T-helper 2 cell treated with Interferon-gamma antibody and Interleukin-4, amounts not matched to agents 100 ng/mL and 5 ng/mL, for 36 hours (primary cell): ENCODE measurements around the gene TPRG1L. TPM values are rescaled to one million over a fixed set of nuclear protein-coding genes. Genes with fewer than 3 reads are reported as not detected.

ENCODE experiments used
- intact Hi-C: fragments of 100-400 bp; cut with micrococcal nuclease; formaldehyde crosslinking; loops from one replicate; pipeline ENCODE4 v1.15.1; 2023
- total RNA-seq: library from RNA; stranded (reverse); gene quantifications from 2 replicates; pipeline ENCODE4 v1.2.3, GENCODE V29; 2022

Gene TPRG1L
- total RNA-seq, 1 donor from 2014 or later: 11.0 TPM

DNA sequence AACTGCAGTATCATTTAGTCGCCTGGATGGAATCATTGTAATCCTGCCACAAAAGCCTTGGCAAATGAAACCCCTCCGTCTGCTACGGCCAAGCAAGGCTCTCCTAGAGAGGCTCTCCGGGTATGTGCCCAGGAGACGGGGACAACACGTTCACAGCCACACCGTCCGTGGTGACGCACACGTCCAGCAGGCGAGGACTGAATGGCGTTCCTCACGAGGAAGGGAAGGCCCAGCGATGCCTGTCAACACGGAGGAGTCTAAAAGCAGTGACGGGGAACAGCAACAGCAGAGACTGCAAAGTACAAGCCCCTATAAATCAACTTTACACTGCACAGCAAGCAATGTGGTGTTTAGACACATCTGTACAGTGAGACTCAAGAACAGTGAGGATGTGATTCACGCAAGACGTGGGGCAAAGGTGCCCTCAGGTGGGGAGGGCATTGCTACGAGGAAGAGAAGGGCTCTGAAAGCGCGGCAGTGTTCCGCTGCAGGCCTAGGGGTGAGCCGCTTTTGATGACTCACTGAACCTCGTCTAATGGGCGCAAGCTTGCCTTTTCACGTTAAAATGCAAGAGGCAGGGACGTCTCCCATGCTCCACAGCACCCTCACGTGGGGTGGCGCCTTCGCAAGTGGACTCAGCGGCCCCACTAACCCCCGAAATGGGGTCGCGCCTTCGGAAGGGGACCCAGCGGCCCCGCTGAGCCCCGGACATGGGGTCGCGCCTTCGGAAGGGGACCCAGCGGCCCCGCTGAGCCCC lies 18.3 kb downstream of the TPRG1L start:
- intact Hi-C loops: no loop called here

DNA sequence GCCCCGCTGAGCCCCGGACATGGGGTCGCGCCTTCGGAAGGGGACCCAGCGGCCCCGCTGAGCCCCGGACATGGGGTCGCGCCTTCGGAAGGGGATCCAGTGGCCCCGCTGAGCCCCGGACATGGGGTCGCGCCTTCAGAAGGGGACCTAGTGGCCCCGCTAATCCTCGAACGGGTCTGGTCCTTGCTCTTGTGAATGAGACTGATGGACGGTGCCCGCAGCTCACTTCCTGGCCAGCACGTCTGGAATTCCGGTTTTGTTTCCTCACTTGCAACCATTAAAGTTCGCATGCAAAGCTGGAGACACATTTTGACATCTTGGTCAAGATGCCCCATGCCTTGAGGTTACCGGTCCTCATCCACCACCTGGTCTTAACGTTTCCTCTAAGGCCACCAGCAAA lies 19.5 kb downstream of the TPRG1L start:
- intact Hi-C loops: no loop called here

DNA sequence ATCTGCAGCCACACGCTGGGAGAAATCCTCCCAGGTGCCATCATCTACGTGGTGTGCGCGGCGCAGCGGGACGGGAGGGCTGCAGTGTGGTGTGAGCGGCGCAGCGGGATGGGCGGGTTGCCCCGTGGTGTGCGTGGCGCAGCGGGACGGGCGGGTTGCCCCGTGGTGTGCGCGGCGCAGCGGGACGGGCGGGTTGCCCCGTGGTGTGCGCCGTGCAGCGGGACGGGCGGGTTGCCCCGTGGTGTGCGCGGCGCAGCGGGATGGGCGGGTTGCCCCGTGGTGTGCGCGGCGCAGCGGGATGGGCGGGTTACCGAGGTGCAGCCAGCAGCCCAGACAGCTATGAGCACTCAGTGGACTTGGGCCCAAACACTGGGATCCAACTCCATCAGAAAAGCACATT lies 20.4 kb downstream of the TPRG1L start:
- intact Hi-C loops: no loop called here

DNA sequence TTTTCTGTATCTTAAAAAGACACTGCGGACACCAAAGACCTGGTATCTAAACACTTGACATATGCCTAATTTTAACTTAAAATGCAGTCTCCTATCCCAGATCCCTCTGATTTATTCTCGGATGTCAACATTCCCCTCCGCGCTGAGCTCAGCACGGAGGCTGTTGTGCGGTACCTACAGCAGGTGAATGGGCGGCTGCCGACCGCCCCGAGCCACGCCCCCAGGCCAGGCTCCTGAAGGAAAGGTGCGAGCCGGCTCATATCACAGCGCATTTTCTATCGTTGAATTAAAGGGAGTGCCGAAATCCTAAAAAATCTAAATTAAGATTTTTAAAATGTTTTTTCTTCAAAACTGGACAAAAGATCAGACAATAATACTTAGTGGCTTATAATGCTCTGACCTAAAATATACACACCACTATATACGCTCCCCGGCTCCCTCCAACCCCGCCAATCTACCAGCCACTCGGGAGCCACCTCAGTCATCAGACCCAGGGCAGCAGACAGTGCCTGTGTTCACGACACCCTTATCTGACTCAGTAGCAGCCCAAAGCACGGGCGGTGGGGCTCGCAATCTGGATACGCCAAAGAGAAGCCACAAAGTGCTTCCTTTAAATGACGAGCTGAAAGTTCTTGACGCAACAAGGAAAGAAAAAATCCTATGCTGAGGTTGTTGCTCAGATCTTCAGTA lies 21.0 kb downstream of the TPRG1L start:
- intact Hi-C loops: no loop called here

DNA sequence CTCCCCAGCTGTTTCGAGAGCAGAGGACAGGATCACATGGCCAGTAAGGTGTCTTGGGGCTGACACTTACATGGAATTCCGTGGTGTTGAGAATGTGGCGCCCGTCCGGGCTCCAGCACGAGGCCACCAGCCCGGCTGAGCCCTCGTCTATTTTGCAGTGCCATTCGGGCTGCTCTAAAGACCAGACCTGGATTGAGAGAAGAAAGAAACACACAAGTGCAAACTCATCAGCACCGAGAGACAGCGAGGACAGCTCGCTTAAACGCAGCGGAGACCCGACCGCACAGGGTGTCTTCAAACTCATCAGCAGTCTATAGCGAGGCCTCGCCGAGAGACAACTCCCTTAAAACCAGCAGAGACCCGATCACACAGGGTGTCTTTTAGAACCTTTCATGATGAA lies 21.8 kb downstream of the TPRG1L start:
- intact Hi-C loops: no loop called here

DNA sequence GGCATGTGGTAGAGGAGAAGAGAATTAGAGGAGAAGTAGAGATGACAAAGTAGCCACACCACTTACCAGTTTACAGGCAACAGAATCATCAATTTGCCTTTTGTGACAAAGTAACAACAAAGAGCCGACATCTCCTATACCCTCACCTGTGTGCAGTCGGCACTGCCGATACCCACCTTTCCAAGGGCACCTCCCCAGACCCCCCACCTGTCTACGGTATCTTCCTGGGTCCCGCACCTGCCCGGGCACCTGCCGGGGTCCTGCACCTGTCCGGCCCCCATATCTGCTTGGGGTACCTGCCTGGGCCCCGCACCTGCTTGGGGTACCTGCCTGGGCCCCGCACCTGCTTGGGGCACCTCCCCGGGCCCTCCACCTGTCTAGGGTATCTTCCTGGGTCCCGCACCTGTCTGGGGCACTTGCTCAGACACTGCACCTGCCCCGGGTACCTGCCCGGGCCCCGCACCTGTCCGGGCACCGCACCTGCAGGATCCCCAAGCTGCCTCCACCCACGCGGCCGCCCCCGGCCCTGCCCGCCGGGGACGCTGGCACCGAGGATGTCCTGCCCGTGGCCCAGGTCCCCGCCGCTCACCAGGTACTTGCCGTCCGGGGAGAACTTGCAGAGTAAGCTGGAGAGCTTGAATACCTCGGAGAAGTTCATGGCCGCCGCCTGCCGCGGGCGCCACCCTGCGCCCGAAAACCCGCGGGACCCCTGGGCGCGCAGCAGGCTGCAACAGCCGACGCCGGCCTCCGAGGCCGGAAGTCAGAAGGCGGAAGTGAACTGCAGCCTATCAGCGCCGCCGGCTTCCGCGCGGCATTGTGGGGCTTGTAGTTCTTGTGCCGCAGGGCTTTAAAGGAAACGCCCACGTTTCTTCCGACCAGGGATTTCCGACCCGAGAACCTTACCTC lies 24.8 kb downstream of the TPRG1L start, which contains the start of gene WRAP73:
WRAP73 (minus strand) TSS at position 762 of the 906 bp plus-strand sequence; CDS start at position 658, 104 bp downstream.
- intact Hi-C loops: loop anchor here (1.0 to 10.0 kb wide), 4 partner anchors 25 to 147 kb away; partner anchors contain the start of genes LRRC47 and SMIM1

DNA sequence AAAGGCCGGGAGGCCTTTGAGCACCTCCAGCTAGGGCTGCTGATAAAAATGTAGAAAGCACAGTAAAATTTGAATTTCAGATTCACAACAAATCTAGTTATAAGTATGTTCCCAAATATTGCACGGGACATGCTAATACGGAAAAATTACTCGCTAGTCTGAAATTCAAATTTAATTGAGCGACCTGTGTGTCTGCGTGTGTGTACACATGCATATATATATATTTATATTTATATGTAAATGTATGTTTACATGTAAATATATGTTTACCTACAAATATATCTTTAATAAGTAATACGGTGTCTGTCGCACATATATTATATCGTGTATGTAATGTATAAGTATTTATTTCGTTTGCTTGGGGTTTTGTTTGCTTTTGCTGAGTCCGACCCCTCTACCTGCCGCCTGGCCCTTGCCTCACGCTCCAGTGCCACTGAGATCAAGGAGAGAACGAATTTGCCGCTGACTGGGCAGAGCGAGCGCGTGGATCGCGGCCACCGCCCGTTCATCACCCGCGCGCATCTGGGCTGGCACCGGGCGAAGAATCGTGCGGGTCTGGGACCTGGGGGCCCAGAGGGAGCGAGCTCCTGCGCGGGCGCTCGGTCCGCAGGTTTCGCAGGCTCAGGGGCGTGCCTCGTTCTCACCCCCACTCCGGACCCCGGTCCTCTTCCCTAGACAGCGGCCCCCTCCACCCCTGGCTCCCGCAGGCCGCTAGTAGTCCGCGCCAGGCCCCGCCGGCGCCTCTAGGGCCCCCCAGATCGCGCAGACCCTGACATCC lies 25.6 kb downstream of the TPRG1L start:
- intact Hi-C loops: loop anchor here (1.0 to 10.0 kb wide), 4 partner anchors 26 to 146 kb away; partner anchors contain the start of genes LRRC47 and SMIM1

DNA sequence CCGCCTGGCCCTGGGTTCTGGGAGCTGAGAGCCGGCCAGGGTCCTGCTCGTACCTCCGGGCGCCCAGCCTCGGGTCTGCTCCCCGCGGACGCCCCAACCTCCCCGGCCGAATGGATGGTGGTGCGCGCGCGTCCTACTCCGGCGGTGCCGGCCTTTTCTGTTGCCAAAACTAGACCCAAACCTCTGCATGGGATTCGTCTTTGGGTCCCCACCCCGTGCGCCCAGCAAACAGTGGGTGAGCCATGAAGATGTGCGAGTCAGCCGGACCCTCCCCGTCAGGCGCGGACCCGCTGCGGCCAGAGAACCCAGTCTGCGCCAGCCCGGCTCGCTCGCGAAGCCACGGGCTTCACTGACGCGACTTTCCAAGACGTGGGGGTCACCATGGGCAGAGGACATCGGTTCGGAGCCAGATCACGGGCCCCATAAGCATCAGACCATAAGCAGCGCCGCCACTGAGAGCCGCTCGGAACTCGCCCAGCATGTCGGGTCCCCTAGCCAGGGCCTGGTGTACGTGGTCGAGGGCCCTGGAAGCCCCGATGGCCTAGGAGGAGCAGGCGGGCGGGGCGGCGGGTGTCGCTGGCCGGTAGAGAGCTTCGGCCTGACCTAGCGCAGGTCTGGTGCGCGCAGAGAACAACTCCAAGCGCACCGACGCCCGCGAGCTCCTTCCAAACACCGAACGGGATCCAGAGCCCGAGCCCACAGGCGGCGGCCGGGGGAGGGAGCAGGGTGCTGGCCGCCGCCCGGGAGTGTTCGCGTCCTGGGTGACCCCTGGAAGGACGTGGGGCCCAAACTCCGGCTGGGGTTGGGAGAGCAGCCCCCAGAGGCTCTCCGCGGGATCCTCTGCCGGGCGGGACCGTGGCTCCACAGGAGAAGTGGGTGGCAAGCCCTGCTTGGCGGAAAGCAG lies 26.5 kb downstream of the TPRG1L start:
- intact Hi-C loops: loop anchor here (10.0 kb wide), 1 partner anchor 124 kb away; the partner anchor contains the start of gene SMIM1

DNA sequence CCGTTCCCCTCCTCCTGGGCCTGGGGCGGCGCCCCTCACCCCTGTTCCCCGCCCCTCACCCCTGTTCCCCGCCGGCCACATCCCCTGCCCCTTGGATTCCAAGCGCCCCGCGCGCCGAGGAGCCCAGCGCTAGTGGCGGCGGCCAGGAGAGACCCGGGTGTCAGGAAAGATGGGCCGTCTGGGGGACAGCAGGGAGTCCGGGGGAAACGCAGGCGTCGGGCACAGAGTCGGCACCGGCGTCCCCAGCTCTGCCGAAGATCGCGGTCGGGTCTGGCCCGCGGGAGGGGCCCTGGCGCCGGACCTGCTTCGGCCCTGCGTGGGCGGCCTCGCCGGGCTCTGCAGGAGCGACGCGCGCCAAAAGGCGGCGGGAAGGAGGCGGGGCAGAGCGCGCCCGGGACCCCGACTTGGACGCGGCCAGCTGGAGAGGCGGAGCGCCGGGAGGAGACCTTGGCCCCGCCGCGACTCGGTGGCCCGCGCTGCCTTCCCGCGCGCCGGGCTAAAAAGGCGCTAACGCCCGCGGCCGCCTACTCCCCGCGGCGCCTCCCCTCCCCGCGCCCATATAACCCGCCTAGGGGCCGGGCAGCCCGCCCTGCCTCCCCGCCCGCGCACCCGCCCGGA lies 27.2 kb downstream of the TPRG1L start, which contains the start of gene TP73:
TP73 (plus strand) TSS at position 587 of the 618 bp plus-strand sequence. CDS start 29,850 bp downstream, outside the sequence.
- intact Hi-C loops: loop anchor here (10.0 kb wide), 1 partner anchor 123 kb away; the partner anchor contains the start of gene SMIM1

DNA sequence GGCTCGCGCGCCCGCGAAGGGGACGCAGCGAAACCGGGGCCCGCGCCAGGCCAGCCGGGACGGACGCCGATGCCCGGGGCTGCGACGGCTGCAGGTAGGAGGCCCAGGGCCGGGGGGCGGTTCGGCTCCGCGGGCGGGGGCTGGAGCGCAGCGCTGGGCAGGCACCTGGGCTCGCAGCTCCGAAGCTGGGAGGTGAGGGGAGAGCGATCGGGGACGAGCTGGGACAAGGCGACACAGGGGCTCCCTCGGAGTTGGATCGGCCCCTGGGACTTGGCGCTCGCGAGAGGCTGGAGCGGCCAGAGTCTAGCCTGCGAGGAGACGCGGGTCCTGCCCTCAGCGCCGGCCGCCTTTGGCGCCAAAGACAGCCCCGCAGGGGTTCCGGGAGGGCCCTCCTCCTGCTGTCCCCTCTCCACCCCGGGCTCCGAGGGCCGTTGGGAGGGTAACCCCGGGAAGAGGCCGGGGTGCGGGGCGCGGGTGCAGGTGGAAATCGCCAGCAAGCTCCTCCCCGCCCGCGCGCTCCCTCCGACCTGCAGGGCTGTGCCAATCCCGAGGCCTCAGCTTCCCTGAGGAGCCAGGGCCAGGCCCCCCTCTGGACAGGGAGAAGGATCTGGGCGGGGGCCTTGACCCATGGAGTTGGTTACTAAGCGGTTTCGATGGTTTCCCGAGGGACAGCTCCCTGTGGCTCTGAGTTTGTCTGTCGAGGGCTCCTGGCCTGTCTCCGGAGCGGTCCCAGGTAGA lies 27.9 kb downstream of the TPRG1L start:
- intact Hi-C loops: loop anchor here (10.0 kb wide), 1 partner anchor 122 kb away; the partner anchor contains the start of gene SMIM1

DNA sequence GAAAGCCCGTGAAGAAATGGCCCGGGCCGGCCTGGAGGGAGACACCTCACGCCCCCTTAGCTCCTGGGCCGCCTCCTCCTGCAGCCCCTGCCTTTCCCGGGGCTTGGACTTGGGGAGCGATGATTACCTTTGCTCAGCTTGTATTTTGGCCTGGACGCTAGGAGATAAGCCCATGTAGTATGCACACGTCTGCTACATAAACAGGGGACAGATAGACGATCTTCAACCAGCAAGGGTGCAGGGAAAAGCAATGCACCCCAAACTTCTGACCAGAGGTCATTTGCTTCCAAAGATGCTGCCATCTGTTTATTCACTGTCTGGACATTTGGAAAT lies 28.4 kb downstream of the TPRG1L start:
- intact Hi-C loops: loop anchor here (10.0 kb wide), 1 partner anchor 122 kb away; the partner anchor contains the start of gene SMIM1

DNA sequence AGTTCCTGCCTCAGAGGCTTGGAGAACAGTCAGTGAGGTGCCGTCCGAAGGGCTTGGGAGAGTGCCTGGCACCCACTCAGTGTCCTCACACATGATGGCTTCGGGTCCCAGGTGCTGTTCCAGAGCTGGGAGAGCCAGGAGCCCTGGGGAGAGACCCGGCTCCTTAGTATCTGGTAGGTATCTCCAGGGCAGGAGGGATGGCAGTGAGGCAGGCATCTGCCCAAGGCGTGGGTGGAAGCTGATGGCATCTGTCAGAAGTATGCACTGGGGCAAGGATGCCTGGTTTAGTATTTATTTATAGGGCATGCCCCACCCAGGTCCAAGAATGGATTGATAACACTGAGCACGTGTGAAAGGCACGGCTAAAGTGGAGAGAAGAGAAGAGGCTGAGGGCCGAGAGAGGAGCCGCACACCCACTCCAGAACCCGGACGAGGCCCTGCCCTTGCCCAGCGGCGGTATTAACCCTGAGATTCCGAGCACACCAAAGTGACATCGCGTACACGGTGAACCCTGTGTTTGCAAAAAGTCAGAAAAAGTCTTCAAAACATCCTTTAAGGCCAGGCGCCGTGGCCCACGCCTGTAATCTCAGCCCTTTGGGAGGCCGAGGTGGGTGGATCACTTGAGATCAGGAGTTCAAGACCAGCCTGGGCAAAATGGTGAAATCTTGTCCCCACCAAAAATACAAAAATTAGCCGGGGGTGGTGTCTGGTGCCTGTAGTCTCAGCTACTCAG lies 29.9 kb downstream of the TPRG1L start:
- intact Hi-C loops: loop anchor here (10.0 kb wide), 1 partner anchor 120 kb away; the partner anchor contains the start of gene SMIM1

DNA sequence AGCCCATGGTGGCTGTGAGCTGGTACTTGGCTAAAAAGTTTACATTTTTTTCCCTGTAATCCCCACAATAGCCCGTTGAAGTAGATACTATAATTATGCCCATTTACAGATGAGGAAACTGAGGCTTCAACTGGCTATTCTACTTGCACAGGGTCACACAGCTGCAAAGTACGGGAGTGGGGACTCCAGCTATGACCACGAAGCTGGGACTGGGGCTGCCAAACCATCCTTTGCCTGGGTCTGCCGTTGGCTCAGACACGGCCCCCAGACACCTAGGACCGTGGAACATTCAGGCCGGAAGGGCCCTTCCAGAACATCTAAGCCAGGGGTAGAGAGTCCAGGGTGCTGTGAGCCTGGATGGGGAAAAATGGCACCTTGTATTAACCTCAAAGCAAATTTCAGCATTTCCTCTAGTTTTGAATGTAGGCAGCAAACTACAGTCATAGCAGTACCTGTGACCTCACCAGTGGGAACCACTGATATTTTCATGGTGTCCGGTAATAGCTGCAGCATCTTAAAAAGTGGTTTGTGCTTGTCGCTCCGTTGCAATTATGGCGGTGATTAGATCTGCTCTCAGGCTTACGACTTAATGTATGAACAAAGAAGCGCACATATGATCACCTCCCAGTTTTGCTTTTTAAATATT lies 31.8 kb downstream of the TPRG1L start:
- intact Hi-C loops: loop anchor here (10.0 kb wide), 1 partner anchor 118 kb away; the partner anchor contains the start of gene SMIM1

DNA sequence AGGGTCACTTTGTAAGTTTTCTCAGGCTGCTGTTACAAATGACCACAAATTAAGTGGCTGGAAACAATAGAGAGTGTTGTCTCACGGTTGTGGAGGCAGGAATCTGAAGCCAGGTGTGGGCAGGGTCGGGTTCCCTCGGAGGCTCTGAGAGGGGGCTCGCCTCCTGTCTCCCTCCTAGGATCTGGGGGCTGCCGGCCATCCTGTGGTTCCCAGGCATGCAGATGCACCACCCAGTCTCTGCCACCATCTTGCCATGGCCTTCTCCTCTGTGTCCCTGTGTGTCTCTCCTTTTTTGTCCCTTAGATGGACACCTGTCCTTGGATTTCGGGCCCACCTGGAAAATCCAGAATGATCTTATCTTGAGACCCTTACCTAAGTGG lies 32.3 kb downstream of the TPRG1L start:
- intact Hi-C loops: loop anchor here (10.0 kb wide), 1 partner anchor 118 kb away; the partner anchor contains the start of gene SMIM1

DNA sequence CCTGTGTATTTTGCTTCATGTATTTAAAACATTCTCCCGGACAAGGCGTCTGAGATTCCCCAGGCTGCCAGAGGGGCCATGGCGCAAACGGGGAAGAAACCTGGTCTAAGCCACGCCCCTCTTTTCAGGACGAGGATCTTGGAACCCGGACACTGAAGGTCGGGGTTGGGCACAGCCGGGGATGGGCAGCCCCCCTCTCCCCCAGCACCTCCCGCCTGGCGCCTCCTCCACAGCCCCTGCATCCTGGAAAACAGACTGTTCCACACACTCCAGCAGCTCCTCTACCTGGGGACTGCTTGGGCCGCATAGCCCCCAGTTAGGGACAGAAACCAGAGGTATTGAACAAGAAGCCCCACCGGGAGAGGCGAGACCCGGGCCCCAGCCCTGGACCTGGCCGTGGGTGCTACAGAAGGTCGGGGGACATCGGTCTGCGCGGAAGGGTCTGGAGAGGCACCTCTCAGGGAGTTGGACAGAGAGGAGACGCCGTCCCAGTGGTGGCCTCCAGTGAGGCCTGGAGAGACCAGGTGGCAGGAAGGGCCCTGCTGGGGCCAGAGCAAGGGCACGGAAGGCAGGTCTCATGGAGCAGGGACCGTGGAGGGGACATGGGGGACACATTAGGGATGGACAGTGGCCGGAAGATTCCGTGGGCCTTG lies 32.9 kb downstream of the TPRG1L start:
- intact Hi-C loops: loop anchor here (10.0 kb wide), 1 partner anchor 117 kb away; the partner anchor contains the start of gene SMIM1

DNA sequence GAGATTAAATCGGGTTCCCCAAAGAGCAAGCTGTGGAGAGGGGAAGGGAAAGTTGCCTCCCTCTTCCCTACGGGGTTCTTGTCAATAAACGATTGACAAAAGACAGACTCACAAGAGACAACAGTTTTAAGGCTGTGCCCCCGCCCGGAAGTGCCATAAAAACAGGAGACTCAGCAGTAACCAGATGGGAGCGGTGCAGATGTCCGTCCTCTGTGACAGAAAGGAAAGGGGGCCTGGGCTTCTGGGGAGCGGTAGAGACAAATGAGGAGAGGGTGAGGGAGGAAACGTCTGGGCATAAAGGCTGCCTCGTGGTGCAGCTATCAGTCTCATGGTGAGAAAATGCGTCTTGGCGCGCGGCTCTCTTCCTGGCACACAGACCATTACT lies 33.4 kb downstream of the TPRG1L start:
- intact Hi-C loops: loop anchor here (10.0 kb wide), 1 partner anchor 117 kb away; the partner anchor contains the start of gene SMIM1
